HG02571 (cell line): ENCODE data around the gene C1orf226.
"Not testable (repeated sequence)": the region's sequence is repeated elsewhere in the genome, so short reads cannot be mapped to it uniquely, and the experiment has no call there.

ENCODE experiments used
- ATAC-seq: cut with Tn5 transposase; IDR thresholded peaks from one replicate; pipeline ENCODE4 v1.9.1; 2021; ENCODE audit warnings: mild to moderate bottlenecking, moderate library complexity; ENCODE audit not compliant: unreplicated experiment

C1orf226 gene, protein sequence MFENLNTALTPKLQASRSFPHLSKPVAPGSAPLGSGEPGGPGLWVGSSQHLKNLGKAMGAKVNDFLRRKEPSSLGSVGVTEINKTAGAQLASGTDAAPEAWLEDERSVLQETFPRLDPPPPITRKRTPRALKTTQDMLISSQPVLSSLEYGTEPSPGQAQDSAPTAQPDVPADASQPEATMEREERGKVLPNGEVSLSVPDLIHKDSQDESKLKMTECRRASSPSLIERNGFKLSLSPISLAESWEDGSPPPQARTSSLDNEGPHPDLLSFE

GRCh38 chr1:162381383-162381782, at the start of gene C1orf226:
Gene C1orf226, plus strand, starts transcription at chr1:162381728. Its CDS starts 174 bp downstream, at chr1:162381902.
- no peak for ATAC-seq

GRCh38 chr1:162333991-162334390, 47.5 kb upstream of the C1orf226 start:
- no peak for ATAC-seq

DNA sequence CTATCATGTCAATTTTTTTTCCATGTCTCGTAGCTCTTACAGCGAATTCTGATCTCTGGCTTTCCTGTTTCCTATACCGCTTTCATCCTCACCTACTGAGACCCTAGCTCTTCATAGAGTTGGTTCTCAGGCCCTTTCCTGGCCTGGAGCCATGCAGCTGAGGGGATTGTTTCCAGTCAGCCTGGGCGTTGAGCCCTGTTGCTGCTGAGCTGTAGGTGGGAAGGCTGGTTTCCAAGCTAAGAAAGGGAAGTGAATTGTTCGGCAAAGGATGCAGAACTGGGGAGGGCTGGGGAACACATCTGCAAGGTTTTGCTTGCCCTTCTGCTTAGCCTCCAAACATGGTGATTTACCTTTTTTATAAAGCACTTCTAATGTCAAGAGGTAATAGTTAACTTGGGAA, 46.4 kb upstream of the C1orf226 start:
- ATAC-seq: no peak

DNA sequence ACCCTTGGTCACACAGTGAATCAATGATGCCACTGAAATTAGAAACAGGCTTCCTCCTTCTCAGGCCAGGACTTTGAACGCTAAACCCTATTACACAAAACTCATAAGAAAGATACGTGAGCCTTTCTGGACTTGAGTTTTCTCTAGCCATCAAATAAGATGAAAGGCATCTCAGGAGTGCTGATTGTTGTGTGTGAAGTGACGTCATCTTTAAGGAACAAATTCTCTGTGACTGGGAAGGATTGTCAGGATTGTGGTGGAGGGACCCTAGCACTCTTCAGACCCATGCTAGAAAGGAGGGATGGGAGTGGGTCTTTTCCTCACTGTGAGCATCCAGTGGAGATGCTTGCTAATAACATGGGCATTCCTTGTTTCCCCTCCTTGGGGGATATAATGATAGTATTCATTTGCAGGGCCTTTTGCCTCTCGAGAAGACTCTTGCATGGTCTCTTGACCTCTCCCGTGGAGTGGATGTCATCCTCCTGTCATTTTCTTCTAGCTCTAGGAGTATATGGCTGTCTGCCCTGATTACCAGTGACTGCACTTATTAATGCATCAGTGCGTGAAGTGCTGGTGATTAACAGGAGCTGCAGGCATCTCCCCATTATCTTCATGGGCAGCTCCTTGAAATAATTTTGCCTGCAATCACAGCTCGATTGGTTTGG, 44.8 kb upstream of the C1orf226 start:
- ATAC-seq: no peak

DNA sequence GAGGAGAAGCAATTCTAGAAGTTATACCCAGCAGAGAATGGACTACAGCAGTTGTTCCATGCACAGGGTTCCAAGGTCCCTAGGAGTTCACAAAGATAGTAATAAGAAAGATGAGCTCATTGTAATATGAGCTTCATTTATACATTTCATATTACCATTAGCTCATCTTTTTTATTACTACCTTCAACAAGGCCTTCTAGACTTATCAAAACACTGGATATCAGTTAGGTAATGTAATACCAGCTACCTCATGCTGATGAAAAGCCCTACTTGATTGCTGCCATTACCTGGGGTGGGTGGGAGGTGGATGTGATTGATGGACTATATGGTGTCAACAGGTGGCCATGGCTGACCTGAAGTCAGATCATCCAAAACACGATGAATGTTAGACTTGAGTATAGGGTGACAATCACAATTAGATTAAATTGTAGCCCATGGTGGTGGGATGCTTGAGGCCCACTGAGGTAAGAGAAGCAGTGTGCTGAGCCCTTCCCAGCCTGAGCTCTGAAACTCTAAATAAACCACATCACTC, 39.0 kb upstream of the C1orf226 start:
- no peak for ATAC-seq

DNA sequence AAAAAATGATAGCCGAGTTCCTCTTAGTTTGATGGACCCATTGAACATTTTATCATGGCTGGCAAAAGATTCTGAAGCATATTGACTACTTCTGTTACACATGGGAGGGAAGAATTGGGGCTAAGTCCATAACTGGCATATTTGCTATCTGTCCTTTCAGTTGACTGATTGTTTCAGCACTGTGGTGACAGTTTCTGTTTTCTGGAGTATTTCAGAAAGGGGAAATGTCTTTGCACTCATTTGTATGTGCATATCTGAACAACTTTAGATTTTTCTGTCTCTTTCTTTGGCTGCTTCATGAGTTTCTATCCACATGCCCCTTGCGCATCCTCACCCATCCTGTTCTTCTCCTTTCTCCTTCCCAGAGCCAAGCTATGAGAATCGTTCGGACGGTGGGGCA, 38.1 kb upstream of the C1orf226 start:
- no peak for ATAC-seq

DNA sequence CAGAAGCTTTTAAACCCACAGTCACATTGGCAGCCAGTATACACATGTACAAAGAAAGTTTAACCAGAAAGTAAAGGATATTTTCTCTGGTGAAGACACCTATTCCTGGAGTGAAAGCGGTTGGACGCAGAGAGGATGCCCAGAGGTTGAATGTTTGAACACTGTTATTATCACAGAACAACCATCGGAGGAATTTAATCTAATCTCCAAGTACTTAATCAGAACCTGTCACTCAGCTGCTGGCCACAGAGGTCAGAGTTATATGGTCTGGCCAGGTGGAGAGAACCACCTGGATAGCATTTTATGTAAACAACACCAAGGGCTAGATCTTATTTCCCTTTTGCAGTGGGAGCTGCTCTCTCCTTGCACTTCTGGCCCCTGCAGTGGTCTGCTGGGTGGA, 34.2 kb upstream of the C1orf226 start:
- ATAC-seq: no peak

- no peak for ATAC-seq
Measured at GRCh38 chr1:162349635-162350330, 31.7 kb upstream of the C1orf226 start.

DNA sequence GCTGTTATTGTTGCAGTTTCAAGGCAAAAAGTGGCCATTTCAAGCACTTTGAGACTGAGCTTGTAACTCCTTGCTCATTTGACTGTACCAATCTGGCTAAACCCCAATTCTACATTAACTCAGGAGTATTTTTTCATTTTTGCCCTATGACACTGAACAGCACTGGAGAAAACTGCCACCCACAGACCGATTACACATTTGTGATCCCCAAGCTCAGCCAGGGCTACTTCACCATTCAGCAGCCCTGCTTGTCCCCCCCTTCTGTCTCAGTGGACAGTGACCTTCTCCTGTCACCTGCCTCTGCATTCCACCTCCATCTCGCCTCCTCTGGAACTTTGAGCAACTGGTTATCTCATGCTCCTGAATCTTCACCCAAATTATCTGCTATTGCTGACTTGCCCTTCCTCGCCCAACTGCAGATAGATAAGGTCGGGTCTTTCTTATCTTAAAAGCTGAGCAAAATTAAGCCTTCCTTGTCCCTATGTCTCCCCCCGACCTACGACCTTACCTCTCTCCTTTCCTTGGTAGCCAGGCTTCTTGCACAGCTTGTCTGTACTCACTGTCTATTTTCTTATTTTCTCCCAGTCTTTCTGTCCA, 30.2 kb upstream of the C1orf226 start:
- ATAC-seq: no peak

- not testable (repeated sequence) for ATAC-seq
Measured at GRCh38 chr1:162351874-162352273, 29.7 kb upstream of the C1orf226 start.

GRCh38 chr1:162353078-162353477, 28.4 kb upstream of the C1orf226 start:
- no peak for ATAC-seq

- ATAC-seq: no peak
Measured at GRCh38 chr1:162353702-162354101, 27.8 kb upstream of the C1orf226 start.

DNA sequence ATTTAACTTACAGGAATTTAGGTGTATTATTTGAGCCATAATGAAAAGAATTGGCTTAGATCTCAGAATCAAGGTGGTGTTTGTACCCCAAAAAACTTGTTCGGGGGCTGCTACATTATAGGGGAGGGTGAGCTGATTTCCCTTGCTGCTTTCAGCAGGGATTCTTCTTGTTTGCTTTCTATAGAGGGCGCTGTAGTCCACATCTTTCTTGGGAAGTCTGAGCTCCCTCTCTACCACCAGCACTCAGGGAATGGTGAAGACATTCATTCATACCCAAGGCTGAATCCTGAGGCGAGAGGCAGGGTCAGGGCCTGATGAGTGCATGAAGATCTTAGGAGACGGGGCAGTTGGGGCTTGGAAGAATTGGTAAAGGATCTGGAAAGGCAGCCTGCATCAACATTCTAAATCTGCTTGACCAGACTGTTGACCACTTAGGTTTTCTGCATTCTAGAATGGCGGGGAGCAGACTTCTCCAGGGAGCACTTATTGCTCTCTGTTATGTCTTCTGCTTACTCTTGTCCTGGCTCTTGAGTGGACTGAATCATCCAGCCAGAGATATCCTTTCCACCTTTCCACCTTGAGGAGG, 23.8 kb upstream of the C1orf226 start:
- ATAC-seq: no peak

DNA sequence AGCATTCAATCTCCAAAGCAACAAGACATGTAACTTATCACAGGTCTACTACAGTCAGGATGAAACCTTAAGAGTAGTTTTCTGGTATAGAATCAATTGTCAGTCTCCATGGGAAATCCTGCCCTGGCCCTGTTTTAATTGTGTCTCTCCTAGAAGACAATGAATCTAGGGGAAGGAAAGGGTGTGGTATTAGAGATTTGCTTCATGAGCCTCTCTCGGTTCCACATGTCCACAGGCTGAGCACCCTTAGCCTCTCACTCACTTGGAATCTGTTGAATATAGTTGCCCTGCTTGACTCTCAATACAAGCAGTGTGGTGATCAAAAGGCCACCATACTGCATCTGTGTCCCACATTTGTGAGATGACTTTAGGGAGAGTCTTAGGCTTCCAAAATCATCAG, 22.6 kb upstream of the C1orf226 start:
- no peak for ATAC-seq

GRCh38 chr1:162359523-162360236, 21.8 kb upstream of the C1orf226 start:
- ATAC-seq: no peak

DNA sequence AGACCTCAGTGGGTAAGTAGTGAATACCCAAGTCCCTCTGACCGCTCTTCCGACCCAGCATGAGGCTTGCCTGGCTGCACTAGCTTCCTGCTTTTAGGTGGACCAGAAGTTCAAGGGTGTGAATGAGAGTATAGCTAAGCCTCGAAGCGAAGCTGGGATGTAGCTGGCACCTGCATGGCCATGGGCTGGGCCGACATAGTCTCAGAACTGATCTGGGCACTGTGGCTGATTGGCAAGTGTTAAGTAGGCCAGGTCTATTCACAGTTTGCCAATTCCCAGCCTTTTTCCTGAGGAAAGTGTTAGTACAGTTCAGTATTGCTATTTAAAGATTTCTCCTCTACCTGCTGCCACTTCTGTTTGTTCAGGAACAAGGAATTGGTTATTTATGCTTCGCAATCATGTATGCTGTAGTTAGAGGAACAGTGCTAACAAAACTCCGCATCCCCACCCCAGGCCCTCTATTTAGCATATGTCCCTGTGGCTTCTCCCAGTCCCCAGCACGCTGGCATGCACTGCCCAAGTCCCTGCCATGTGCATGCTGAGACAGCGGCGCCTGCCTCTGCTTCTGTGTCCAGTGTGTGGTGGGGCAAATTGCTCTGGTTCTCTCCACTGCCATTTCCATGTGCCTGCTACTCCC, 21.2 kb upstream of the C1orf226 start:
- no peak for ATAC-seq

- no peak for ATAC-seq
Measured at GRCh38 chr1:162360874-162361260, 20.7 kb upstream of the C1orf226 start.

DNA sequence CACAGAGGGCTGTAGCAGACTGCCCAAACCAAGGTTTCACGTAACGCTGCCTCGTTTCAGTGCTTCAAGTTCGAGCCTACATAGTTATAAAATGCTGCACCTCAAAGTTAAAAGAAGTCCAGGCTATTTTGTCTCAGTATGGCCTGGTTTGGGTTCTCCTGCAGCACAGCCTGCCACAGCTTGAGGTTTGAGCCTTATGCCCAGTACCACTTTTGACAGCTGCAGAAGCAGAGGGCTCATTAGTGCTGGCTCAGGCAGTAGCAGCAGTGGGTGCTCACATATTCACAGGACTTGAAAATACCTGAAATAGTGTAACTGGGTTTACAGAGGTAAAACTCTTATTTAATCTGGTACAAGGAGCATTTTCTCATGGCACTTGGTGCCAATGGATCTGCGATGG, 20.2 kb upstream of the C1orf226 start:
- no peak for ATAC-seq

DNA sequence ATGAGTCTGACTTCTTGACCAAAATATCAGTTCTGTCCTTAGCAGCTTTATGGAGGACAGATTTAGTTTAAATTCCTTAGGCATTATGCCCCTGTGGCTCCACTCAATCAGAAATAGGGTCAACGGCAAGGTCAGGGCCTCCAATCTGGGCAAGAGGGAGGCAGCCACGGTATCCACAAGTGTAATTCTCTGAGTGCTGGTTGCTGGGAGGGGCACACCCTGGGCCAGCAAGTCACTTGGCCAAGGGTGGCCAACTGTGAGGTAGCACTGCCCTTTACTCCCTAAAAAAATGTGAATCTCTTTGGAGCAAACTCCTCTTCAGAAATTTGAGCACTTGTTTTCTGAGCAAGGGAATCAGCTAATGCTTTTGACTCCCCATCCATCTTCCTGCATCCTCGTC, 17.7 kb upstream of the C1orf226 start:
- no peak for ATAC-seq

DNA sequence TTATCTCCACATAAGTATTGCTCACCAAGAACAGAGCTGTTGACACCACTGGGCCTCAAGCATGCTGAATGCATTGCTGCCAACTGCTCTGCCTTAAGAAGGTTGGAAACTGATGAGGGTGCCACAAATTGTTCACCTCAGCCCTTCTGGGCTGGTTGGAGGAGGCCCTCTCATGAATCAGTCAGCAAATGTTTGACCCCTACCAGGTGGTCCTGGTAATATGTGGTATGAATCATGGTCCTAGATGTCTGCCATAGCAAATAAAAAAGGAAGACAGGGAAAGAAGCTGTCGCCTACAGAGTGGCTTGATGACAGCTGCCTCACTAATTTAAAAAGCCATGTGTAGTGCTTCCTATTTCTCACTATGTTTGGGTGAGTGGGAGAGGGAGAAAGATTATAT, 17.0 kb upstream of the C1orf226 start:
- no peak for ATAC-seq
